Kidney (tissue), 14 donors: ENCODE results near the gene DCN. TPM values are rescaled to one million over a fixed set of nuclear protein-coding genes. Genes with fewer than 3 reads are reported as not detected.

Experiments used
- DNase-seq, 5 donors: peaks; one replicate each; pipeline ENCODE4 v3.0.0-alpha.2; 2013 to 2020
- FAIRE-seq: peaks from 2 replicates; lab custom pipeline; 2012; peaks lifted over from hg19 to GRCh38; lab: Jason Lieb, UNC
- H3K27ac ChIP-seq, 2 donors: one replicate each; pipeline ENCODE4 v1.7.0; 2013; ENCODE audit warnings: low read depth in 2 of 2, low read length in 2 of 2, inconsistent platforms in 1 of 2
- H3K27me3 ChIP-seq: one replicate; pipeline ENCODE4 v1.7.1; 2013; ENCODE audit warnings: low read length, inconsistent platforms; ENCODE audit not compliant: control insufficient read depth, insufficient read depth
- H3K36me3 ChIP-seq, 3 donors: one replicate each; pipeline versions ENCODE4 v1.7.0 to v1.7.1; 2013; ENCODE audit warnings: low read length in 3 of 3, control low read depth in 1 of 3, inconsistent platforms in 1 of 3; ENCODE audit not compliant: insufficient read depth in 3 of 3, control insufficient read depth in 2 of 3
- H3K4me1 ChIP-seq, 3 donors: one replicate each; pipeline versions ENCODE4 v1.7.0 to v1.7.1; 2013; ENCODE audit warnings: low read length in 3 of 3, inconsistent platforms in 1 of 3, low read depth in 1 of 3; ENCODE audit not compliant: control insufficient read depth in 2 of 3, insufficient read depth in 2 of 3
- H3K4me3 ChIP-seq, 3 donors: one replicate each; pipeline versions ENCODE4 v1.7.0 to v1.8.1; 2013; ENCODE audit warnings: low read length in 3 of 3, control low read depth in 1 of 3, inconsistent platforms in 1 of 3
- H3K9ac ChIP-seq, 3 donors: one replicate each; pipeline versions ENCODE4 v1.7.0 to v1.7.1; 2013; ENCODE audit warnings: low read length in 3 of 3, control low read depth in 1 of 3, inconsistent platforms in 1 of 3
- H3K9me3 ChIP-seq, 3 donors: one replicate each; pipeline versions ENCODE4 v1.7.0 to v1.7.1; 2013; ENCODE audit warnings: low read length in 3 of 3, control low read depth in 1 of 3, inconsistent platforms in 1 of 3; ENCODE audit not compliant: control insufficient read depth in 2 of 3, insufficient read depth in 1 of 3
- CTCF ChIP-seq: IDR thresholded peaks from 3 replicates; pipeline ENCODE4 v1.5.1; 2012; ENCODE audit warnings: mild to moderate bottlenecking, moderate library complexity, borderline replicate concordance; ENCODE audit not compliant: insufficient read depth; ENCODE audit errors: extremely low read depth
- intact Hi-C: fragments of 100-400 bp; cut with DNase I; formaldehyde crosslinking; loops from one replicate; pipeline ENCODE4 v1.11.1; 2022
- polyA plus RNA-seq: library from polyadenylated mRNA; stranded (reverse); fragments of 350-450 nt; fragmentation: Illumina TruSeq; extraction: RNeasy Lipid Tissue Mini Kit (QIAGEN cat#74804); gene quantifications from one replicate; pipeline ENCODE4 v1.2.3, GENCODE V29; 2014; ENCODE audit warnings: low read depth, low replicate concordance; ENCODE audit not compliant: insufficient read depth
- total RNA-seq: library from RNA; stranded (reverse); fragmentation: NEBNext Ultra II Directional; extraction: Animal tissue kit (Norgen Biotek cat#: 25700); gene quantifications from one replicate; pipeline ENCODE4 v1.2.1, GENCODE V29; 2021
- donor health status: control.
- donor health status: control.
- donor health status: control.
- donor health status: control.
- donor health status: control.
- donor health status: DM: yes; HTN: yes; CAD: no.
- donor health status: Normal renal cell carcinoma (clear cell type).

The DCN gene
- total and polyA plus RNA-seq, 2 donors from 2014 or later, result 239 to 317 TPM

GRCh38 chr12:91099836-91100235 lies 82.8 kb downstream of the DCN start:
- H3K9me3 ChIP-seq, result no peaks in the 10 kb centered on the region
- H3K27me3 ChIP-seq, result no peaks in the 10 kb centered on the region
- no peak overlapping the region for H3K9ac ChIP-seq
- no peak overlapping the region for H3K4me3 ChIP-seq
- no peaks in the 10 kb centered on the region for H3K4me1 ChIP-seq
- H3K27ac ChIP-seq, result no peak overlapping the region
- no peak for DNase-seq
- TF ChIP-seq CTCF, result no peak
- FAIRE-seq, result no peak
- intact Hi-C loops, result no loop called here
- H3K36me3 ChIP-seq, result no peaks in the 10 kb centered on the region

- H3K27ac ChIP-seq, result no peak overlapping the region
- no peak for TF ChIP-seq CTCF
Measured at GRCh38 chr12:91099341-91099740, 83.3 kb downstream of the DCN start.

GRCh38 chr12:91098941-91099340 lies 83.7 kb downstream of the DCN start:
- FAIRE-seq, result no peak
- H3K27ac ChIP-seq, result no peak overlapping the region
- H3K36me3 ChIP-seq, result no peaks in the 10 kb centered on the region
- no peak overlapping the region for H3K9ac ChIP-seq
- H3K27me3 ChIP-seq, result no peaks in the 10 kb centered on the region
- TF ChIP-seq CTCF, result no peak
- intact Hi-C loops, result no loop called here
- DNase-seq, result no peak
- no peaks in the 10 kb centered on the region for H3K9me3 ChIP-seq
- H3K4me1 ChIP-seq, result no peaks in the 10 kb centered on the region
- H3K4me3 ChIP-seq, result no peak overlapping the region

More at GRCh38 chr12:91099341-91099740, 83.3 kb downstream of the DCN start:
- FAIRE-seq, result no peak
- Histone ChIP-seq H3K9me3 (no peaks in the 10 kb centered on the region), H3K27me3 (no peaks in the 10 kb centered on the region), H3K36me3 (no peaks in the 10 kb centered on the region), H3K4me1 (no peaks in the 10 kb centered on the region), H3K9ac (no peak overlapping the region), H3K4me3 (no peak overlapping the region)
- no peak for DNase-seq
- intact Hi-C loops, result no loop called here

GRCh38 chr12:91098461-91098860 lies 84.2 kb downstream of the DCN start:
- intact Hi-C loops, result no loop called here
- no peak for TF ChIP-seq CTCF
- no peak overlapping the region for H3K27ac ChIP-seq
- no peaks in the 10 kb centered on the region for H3K27me3 ChIP-seq
- H3K9ac ChIP-seq, result no peak overlapping the region
- no peaks in the 10 kb centered on the region for H3K36me3 ChIP-seq
- no peaks in the 10 kb centered on the region for H3K9me3 ChIP-seq
- FAIRE-seq (no peak), DNase-seq (no peak)
- no peaks in the 10 kb centered on the region for H3K4me1 ChIP-seq
- no peak overlapping the region for H3K4me3 ChIP-seq
